Measurements from ENCODE around the gene RBMS1.

The RBMS1 gene, protein sequence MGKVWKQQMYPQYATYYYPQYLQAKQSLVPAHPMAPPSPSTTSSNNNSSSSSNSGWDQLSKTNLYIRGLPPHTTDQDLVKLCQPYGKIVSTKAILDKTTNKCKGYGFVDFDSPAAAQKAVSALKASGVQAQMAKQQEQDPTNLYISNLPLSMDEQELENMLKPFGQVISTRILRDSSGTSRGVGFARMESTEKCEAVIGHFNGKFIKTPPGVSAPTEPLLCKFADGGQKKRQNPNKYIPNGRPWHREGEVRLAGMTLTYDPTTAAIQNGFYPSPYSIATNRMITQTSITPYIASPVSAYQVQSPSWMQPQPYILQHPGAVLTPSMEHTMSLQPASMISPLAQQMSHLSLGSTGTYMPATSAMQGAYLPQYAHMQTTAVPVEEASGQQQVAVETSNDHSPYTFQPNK

DNA sequence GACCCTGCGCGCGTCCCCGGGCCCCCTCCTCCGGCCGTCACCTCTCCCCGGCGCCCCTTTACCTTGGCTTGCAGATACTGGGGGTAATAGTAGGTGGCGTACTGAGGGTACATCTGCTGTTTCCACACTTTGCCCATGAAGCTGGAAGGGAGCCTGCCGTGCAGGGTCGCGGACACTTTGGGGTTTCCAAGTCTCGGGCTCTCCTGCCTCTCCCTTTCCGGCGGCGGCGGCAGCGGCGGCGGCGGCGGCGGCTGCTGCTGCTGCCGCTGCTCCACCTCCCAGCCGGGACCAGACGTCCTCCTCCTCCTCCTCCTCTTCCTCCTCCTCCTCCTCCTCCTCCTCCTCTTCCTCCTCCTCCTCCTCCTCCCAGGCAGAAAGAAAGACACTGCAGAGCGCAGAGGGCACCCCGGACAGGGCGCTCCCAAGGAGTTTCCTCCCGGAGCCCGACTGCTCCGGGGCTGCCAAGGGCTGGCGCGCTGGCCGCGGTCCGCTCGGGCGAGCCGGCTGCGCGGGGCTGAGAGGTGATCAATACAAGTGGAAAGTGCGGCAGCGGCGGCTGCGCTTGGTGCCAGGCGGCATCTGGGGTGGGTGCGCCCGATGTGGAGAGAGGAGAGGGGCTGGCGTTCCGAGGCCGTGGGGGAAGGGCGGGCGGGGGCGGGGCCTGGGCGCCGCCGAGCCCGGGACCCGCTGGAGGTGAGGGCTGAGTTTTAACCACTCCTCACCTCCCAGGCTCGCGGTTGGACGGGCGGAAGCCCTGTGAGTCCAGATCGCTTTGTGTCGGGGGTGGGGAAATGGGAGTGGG lies at the start of gene RBMS1:
Gene RBMS1 (minus strand): TSS at position 581 of the 802 bp plus-strand sequence. CDS start 444 bp downstream, at position 137.
- DNase-seq (ENCODE audit: low read depth), result peak; percentile 2

DNA sequence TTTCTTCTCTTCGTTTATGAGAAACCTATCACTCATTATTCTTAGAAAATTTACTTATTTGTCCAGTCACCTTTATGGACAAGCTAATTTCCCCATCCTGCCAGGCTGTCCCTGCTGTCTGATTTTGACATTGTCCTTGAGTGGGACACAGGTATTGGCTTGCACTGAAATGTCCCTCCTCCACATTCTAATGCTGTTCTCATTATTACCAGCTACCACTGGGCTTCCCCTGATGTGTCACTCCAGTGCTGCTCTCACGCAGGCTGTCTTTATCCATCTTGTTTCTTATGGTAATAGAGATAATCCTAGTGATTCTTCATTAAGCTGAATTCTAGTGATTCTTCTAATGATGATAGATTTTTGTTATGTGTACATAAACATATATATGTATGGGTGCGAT lies 48.1 kb upstream of the RBMS1 start:
- DNase-seq (ENCODE audit: low read depth), result no peak

GRCh38 chr2:160538559-160539355 lies 45.1 kb upstream of the RBMS1 start:
- DNase-seq (ENCODE audit: low read depth), result no peak

GRCh38 chr2:160538115-160538514 lies 44.5 kb upstream of the RBMS1 start:
- DNase-seq (ENCODE audit: low read depth), result no peak

GRCh38 chr2:160534996-160535395 lies 41.4 kb upstream of the RBMS1 start:
- no peak for DNase-seq (ENCODE audit: low read depth)

GRCh38 chr2:160534249-160534648 lies 40.6 kb upstream of the RBMS1 start:
- no peak for DNase-seq (ENCODE audit: low read depth)

GRCh38 chr2:160533482-160533881 lies 39.9 kb upstream of the RBMS1 start:
- no peak for DNase-seq (ENCODE audit: low read depth)

GRCh38 chr2:160532388-160532787 lies 38.8 kb upstream of the RBMS1 start:
- DNase-seq (ENCODE audit: low read depth), result no peak

DNA sequence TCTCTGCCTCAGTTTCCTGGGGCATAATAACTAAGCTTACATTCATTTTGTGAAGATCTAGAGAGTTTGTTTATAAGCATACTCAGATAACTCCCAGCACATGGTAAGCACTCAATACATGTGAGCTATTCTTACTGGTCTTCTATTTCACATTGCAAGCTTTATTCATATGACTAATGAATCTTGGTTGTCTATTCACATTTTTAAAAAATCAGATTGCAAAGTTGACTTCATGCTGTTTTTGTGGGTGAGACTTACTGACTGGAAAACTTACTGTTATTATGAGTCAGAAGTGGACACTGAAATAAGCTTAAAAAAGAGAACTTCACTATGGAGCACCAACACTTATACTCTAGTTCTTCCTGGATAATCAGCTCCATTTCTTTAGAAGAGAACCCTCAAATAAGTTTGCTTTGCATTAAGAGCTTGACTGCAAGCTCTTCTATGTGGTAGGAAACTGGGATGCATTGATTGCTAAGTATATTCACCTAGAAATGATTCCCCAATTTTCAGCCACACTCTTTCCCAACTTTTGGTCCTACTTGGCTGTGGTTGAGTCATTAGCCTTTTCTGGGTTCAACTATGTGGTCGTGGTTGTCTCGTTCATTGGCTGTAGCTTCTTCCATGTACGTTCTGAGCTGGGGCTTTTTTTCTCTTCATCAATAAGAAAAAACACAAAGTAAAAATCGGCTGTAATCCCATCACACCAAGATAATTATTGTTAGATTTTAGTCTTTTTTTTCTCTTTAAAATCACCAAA lies 29.5 kb upstream of the RBMS1 start:
- no peak for DNase-seq (ENCODE audit: low read depth)

- no peak for DNase-seq (ENCODE audit: low read depth)
Measured at GRCh38 chr2:160517731-160518130, 24.1 kb upstream of the RBMS1 start.

DNA sequence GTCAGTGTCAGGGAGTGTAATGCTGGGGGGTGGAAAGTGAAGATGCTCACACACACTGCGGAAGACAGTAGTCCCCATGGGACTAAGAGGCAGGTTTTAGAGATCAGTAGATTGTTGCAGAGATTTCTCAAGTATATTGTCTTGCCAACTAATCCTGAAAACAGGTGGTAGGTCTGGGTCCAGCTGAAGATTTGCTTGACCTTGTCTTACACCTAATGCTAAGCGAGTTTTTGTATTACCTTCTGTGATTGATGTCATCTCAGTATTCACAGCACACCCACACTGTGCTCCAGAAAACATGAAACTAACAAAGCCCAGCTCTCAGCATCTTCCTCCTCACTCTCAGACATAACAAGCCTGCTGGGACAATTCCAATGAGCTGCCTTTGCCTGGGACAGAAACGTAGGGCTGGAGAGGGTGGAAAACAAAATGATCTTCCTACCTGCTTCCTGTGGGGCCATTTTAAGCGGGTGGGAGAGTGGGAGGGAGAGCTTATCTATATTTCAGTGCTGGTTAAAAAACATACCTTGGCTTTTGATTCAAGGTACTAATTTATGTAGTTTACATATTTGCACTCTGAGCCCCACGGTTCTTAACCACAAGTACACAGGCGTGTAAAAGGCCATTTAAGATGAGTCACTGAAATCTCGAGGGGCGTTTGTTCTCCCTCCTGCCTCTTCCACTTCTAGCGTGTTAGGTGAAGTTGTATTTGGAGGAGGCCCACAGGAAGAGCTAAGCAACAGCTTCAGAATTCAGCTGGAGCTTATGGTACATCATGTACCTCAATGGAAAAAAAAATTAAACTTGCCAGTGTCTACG lies 23.1 kb upstream of the RBMS1 start:
- no peak for DNase-seq (ENCODE audit: low read depth)

GRCh38 chr2:160515120-160515519 lies 21.5 kb upstream of the RBMS1 start:
- no peak for DNase-seq (ENCODE audit: low read depth)

- no peak for DNase-seq (ENCODE audit: low read depth)
Measured at GRCh38 chr2:160513120-160513519, 19.5 kb upstream of the RBMS1 start.

DNA sequence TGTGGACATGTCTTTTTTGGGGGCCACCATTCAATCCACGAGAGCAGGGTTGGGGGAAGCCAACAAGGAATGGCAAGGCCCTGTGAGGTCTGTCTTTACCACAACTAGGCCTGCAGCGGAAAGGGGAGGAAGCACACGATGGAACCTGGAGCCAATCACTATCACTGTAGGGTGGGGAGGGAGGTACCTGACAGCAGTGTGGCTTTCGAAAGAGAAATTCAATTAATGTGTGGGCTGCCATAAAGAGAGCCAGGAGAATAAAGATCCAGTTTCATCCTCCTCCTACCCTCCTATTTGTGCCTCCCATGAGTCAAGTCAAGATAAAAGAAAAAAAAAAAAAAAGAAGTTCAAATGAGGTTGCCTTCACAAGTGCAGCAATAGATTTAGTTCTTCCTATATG lies 18.9 kb upstream of the RBMS1 start:
- no peak for DNase-seq (ENCODE audit: low read depth)

GRCh38 chr2:160510617-160511016 lies 17.0 kb upstream of the RBMS1 start:
- no peak for DNase-seq (ENCODE audit: low read depth)

GRCh38 chr2:160509016-160509415 lies 15.4 kb upstream of the RBMS1 start:
- DNase-seq (ENCODE audit: low read depth), result no peak

- no peak for DNase-seq (ENCODE audit: low read depth)
Measured at GRCh38 chr2:160507464-160507863, 13.9 kb upstream of the RBMS1 start.

- no peak for DNase-seq (ENCODE audit: low read depth)
Measured at GRCh38 chr2:160507046-160507407, 13.4 kb upstream of the RBMS1 start.

GRCh38 chr2:160506371-160507045 lies 12.9 kb upstream of the RBMS1 start:
- no peak for DNase-seq (ENCODE audit: low read depth)

- DNase-seq (ENCODE audit: low read depth), result no peak
Measured at GRCh38 chr2:160505256-160505655, 11.6 kb upstream of the RBMS1 start.
